BLaER1 (cell line): ENCODE data around the gene PHEX.

Source experiments
- H3K27ac ChIP-seq: shearing (Covaris generic); formaldehyde crosslinking; 2 replicates; pipeline ENCODE4 v1.8.1; 2022
- H3K27me3 ChIP-seq: shearing (Covaris generic); formaldehyde crosslinking; 2 replicates; pipeline ENCODE4 v1.8.1; 2022
- H3K36me3 ChIP-seq: shearing (Covaris generic); formaldehyde crosslinking; 2 replicates; pipeline ENCODE4 v1.8.1; 2022
- H3K4me1 ChIP-seq: shearing (Covaris generic); formaldehyde crosslinking; 2 replicates; pipeline ENCODE4 v1.8.1; 2022
- H3K4me2 ChIP-seq: shearing (Covaris generic); formaldehyde crosslinking; 2 replicates; pipeline ENCODE4 v1.8.1; 2022
- H3K4me3 ChIP-seq: shearing (Covaris generic); formaldehyde crosslinking; 2 replicates; pipeline ENCODE4 v1.8.1; 2022
- H3K9ac ChIP-seq: shearing (Covaris generic); formaldehyde crosslinking; 2 replicates; pipeline ENCODE4 v1.8.1; 2022
- H3K9me3 ChIP-seq: shearing (Covaris generic); formaldehyde crosslinking; 2 replicates; pipeline ENCODE4 v1.8.1; 2022
- H4K20me1 ChIP-seq: shearing (Covaris generic); formaldehyde crosslinking; 2 replicates; pipeline ENCODE4 v1.8.1; 2022
- Cebpa-rat ChIP-seq: shearing (Covaris generic); IDR thresholded peaks from 2 replicates; pipeline ENCODE4 v1.8.1; 2022

Gene PHEX

DNA sequence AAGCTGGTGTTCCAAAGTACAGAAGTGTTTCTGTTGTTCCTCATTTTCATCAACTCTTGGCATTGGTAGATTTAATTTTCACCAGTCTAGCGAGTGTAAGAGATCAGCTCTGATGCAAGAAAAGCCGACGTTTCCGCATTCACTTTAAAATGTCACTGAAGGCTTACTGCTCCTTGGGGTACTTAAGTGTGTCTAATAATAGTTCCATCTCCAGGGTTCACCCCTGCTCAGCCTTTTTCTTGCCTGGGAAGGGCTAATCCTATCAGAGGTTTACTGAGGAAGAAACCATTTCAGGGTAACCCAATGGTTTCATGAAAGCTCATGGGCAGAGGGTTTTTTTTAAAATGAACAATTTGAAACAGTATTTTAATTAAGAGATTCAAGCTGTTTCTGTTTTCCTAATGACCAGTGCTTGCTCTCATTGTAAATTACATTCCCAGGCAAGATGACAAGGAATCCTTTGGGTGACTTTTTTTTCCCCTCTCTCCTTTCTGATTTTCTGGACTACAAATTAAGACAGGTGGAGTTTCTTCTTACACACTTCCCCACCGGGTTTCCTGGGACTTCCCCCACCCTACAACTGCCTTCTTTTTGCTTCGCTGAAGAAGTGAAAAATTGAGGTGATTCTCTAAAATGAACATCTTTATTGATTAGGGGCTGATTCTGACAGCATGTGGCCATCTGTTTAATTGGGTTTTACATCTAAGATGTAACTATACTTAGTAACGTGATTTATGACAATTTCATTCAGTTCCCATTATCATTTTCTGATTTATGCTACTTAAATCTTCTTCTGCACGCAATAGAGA lies 161.9 kb downstream of the PHEX start:
- Histone ChIP-seq H3K4me2 (peak overlapping the region; percentile 13; the same call in 1 of the 2 replicates), H4K20me1 (no peaks in the 10 kb centered on the region), H3K4me1 (peaks cover 7% of the 10 kb centered on the region), H3K27ac (no peak overlapping the region), H3K9me3 (peaks cover 9% of the 10 kb centered on the region), H3K36me3 (no peaks in the 10 kb centered on the region), H3K9ac (no peak overlapping the region), H3K4me3 (no peak overlapping the region), H3K27me3 (no peaks in the 10 kb centered on the region)
- no peak for TF ChIP-seq Cebpa-rat

DNA sequence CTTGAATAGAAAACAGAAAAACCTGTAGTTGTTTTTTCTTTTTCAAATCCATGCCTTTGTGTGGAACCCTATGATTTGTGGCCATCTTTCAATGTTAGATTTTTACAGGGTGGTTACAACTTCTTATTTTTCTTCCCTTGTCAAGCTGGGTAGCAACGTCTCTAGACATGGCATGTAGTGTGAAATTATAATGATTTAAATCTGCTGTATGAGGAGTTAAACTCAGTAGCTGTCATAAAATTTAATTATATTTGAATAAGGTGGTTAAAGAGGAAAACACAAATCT lies 162.5 kb downstream of the PHEX start:
- no peak for TF ChIP-seq Cebpa-rat
- Histone ChIP-seq H3K4me1 (peaks cover 7% of the 10 kb centered on the region), H3K27me3 (no peaks in the 10 kb centered on the region), H3K27ac (no peak overlapping the region), H3K9me3 (peaks cover 15% of the 10 kb centered on the region), H3K36me3 (no peaks in the 10 kb centered on the region), H4K20me1 (no peaks in the 10 kb centered on the region), H3K4me3 (no peak overlapping the region), H3K4me2 (no peak overlapping the region), H3K9ac (no peak overlapping the region)

DNA sequence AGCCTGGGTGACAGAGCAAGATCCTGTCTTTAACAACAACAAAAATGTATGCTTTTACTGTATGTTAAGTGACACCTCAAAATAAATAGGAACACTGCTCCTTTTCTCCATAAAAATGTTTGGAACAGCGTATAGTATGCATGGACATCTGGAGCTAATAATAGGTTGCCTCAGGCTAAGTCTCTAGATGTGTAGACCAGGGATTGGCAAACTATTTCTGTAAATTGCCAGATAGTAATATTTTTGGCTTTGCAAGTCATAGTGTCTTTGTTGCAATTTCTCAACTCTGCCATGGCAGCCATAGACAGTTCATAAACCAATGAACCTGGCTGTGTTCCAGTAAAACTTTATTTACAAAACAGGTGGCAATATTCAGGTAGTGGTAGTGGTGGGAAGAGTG lies 164.0 kb downstream of the PHEX start:
- H4K20me1 ChIP-seq = no peaks in the 10 kb centered on the region
- no peak overlapping the region for H3K4me3 ChIP-seq
- no peaks in the 10 kb centered on the region for H3K36me3 ChIP-seq
- H3K9me3 ChIP-seq = peaks cover 15% of the 10 kb centered on the region
- H3K27me3 ChIP-seq = no peaks in the 10 kb centered on the region
- no peak overlapping the region for H3K9ac ChIP-seq
- peaks cover 7% of the 10 kb centered on the region for H3K4me1 ChIP-seq
- H3K27ac ChIP-seq = no peak overlapping the region
- no peak overlapping the region for H3K4me2 ChIP-seq
- no peak for TF ChIP-seq Cebpa-rat

DNA sequence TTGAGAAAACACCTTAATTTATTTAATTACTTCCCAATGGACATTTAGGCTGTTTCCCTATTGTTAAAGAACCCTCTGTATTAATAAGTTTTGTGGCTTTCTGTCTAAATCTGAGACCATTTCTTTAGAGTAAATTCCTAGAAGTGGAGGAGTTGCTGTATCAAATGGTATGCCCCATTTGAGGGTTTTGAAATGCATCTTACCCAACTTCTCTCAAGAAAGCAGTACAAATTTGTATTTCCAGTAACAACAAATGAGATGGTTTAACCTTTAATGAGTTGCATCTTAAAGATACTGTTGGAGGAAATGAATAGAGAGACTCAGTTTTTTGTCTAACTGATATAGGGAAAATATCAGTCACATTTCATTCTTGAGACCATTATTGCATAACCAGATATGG lies 170.1 kb downstream of the PHEX start:
- no peaks in the 10 kb centered on the region for H3K36me3 ChIP-seq
- no peaks in the 10 kb centered on the region for H4K20me1 ChIP-seq
- no peak overlapping the region for H3K9ac ChIP-seq
- H3K4me1 ChIP-seq = no peaks in the 10 kb centered on the region
- H3K9me3 ChIP-seq = peaks cover 15% of the 10 kb centered on the region
- no peaks in the 10 kb centered on the region for H3K27me3 ChIP-seq
- H3K4me3 ChIP-seq = no peak overlapping the region
- no peak; the same call in 1 of the 2 replicates for TF ChIP-seq Cebpa-rat
- H3K4me2 ChIP-seq = no peak overlapping the region
- H3K27ac ChIP-seq = no peak overlapping the region

DNA sequence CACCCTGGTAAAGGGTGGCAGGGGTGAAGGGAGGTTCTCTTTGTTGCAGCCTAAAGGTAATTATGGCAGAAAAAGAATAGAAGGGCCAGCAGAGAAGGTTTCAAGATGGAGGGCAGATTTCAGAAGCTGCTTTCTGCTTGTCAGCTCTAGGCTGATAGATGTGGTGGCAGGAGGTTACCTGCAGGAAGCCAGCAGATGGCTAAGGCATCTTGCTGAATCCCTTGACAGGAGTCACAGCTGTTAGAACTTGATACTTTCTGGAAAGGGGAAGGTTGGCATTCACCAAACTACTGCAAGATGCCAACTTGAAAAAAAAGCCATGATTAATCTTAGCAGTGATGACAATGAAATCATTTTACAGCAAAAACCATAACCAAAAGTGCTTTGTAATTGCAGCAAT lies 171.1 kb downstream of the PHEX start:
- H3K36me3 ChIP-seq = no peaks in the 10 kb centered on the region
- TF ChIP-seq Cebpa-rat = no peak
- H3K4me1 ChIP-seq = no peaks in the 10 kb centered on the region
- H3K4me3 ChIP-seq = no peak overlapping the region
- H3K27me3 ChIP-seq = no peaks in the 10 kb centered on the region
- H3K27ac ChIP-seq = no peak overlapping the region
- H3K4me2 ChIP-seq = no peak overlapping the region
- H3K9me3 ChIP-seq = peaks cover 14% of the 10 kb centered on the region
- no peaks in the 10 kb centered on the region for H4K20me1 ChIP-seq
- H3K9ac ChIP-seq = no peak overlapping the region

DNA sequence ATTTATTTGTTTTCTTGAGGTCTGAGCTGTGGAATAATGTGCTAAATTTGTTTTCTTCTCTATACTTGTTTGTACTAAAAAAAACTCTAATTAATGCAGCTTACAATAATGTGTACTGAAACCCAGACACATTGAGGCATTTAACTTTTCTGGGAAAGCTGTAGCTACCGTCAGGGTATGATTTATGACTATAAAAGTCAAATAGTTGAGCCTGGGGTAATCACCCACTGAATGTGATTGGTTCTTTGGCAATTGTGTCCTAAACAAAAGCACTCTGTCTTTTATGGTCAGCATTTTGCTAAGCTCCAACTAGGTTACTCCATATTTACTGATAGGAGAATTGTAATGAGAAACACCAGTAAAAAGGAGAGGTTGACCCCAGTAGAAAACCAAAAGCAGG lies 174.7 kb downstream of the PHEX start:
- Histone ChIP-seq H3K36me3 (no peaks in the 10 kb centered on the region), H3K27ac (no peak overlapping the region), H3K27me3 (no peaks in the 10 kb centered on the region), H4K20me1 (no peaks in the 10 kb centered on the region), H3K9ac (no peak overlapping the region), H3K4me3 (no peak overlapping the region), H3K4me2 (no peak overlapping the region), H3K4me1 (no peaks in the 10 kb centered on the region), H3K9me3 (peaks cover 3% of the 10 kb centered on the region)
- no peak for TF ChIP-seq Cebpa-rat

DNA sequence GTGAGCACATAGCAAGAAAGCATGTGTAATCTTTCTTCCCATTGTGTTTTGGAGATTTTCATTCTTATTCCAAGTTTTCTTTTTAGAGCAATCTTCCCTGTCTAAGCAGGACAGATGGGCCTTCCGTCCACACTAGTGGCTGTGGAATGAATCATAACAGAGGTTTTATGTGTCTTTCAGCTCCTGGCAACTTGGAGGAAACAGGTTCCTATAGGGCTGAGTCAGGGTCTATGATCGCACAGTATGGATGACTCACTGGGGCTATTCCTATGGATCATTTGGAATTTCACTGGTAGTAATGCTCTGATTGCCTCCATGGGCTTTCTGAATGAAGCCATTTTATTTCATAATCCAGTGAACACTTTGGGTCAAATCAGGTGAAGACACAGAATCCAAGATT lies 188.8 kb downstream of the PHEX start:
- no peaks in the 10 kb centered on the region for H4K20me1 ChIP-seq
- H3K4me2 ChIP-seq = no peak overlapping the region
- H3K27me3 ChIP-seq = no peaks in the 10 kb centered on the region
- H3K9ac ChIP-seq = no peak overlapping the region
- H3K27ac ChIP-seq = no peak overlapping the region
- H3K4me1 ChIP-seq = no peaks in the 10 kb centered on the region
- no peak overlapping the region for H3K4me3 ChIP-seq
- no peaks in the 10 kb centered on the region for H3K9me3 ChIP-seq
- no peaks in the 10 kb centered on the region for H3K36me3 ChIP-seq
- TF ChIP-seq Cebpa-rat = no peak

DNA sequence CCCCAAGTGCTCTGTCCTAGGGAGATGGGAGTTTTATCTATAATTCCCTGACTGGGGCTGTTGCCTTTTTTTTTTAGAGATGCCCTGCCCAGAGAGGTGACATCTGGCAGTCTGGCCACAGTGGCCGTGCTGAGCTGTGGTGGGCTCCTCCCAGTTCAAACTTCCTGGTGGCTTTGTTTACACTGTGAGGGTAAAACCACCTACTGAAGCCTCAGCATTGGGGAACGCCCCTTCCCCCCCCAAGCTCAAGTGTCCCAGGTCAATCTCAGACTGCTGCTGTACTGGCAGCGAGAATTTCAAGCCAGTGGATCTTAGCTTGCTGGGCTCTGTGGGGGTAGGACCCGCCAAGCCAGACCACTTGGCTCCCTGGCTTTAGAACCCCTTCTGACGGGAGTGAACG lies 202.3 kb downstream of the PHEX start:
- Histone ChIP-seq H3K9me3 (peaks cover 24% of the 10 kb centered on the region), H3K4me1 (no peaks in the 10 kb centered on the region), H4K20me1 (no peaks in the 10 kb centered on the region), H3K36me3 (peaks cover 15% of the 10 kb centered on the region; the same call in 1 of the 2 replicates), H3K9ac (no peak overlapping the region), H3K4me2 (no peak overlapping the region), H3K4me3 (no peak overlapping the region), H3K27ac (no peak overlapping the region), H3K27me3 (no peaks in the 10 kb centered on the region)
- no peak for TF ChIP-seq Cebpa-rat

DNA sequence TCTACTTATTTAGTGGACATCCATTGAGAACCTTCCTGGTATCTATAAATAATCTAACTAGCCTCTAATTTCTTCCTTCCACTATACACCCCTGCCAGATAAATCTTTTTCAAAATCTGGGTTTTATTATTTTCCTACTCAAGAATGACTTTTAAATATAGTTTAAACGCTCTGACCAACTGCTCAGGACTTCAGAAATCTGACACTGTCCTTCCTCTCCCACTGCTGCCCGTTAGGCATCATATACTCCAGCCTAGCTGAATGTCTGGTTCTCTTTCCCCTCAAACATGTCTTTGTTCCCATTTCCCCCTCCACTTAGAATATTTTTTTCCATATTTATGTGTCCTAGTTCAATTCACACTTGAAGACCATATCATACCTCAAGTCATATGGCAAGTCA lies 205.4 kb downstream of the PHEX start:
- TF ChIP-seq Cebpa-rat = no peak
- Histone ChIP-seq H3K9ac (no peak overlapping the region), H3K4me1 (no peaks in the 10 kb centered on the region), H3K4me3 (no peak overlapping the region), H3K27me3 (no peaks in the 10 kb centered on the region), H3K27ac (no peak overlapping the region), H3K4me2 (no peak overlapping the region), H3K36me3 (peaks cover 15% of the 10 kb centered on the region; the same call in 1 of the 2 replicates), H4K20me1 (no peaks in the 10 kb centered on the region), H3K9me3 (peaks cover 24% of the 10 kb centered on the region)

DNA sequence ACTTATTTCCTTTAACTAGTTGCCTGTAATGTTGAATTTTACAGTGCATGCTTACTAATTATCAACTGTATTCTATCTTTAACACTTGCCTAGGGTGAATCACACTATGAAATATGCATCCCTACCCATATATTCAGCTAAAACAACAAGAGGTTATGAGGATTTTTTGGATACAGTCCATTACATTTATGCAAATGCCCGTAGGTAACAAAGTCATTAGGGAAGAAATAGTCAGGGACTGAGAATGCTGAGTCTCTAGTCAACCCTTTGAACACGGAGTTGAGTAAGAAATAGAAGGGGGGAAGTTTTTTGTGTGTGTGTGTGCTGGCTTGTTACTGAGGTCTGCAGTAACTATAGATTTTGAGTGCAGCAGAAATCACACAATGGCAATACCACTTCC lies 214.5 kb downstream of the PHEX start:
- Histone ChIP-seq H3K4me3 (no peak overlapping the region), H3K9me3 (no peaks in the 10 kb centered on the region), H3K27ac (no peak overlapping the region), H3K4me1 (no peaks in the 10 kb centered on the region), H4K20me1 (no peaks in the 10 kb centered on the region), H3K36me3 (no peaks in the 10 kb centered on the region), H3K9ac (no peak overlapping the region), H3K4me2 (no peak overlapping the region), H3K27me3 (no peaks in the 10 kb centered on the region)
- TF ChIP-seq Cebpa-rat = no peak

DNA sequence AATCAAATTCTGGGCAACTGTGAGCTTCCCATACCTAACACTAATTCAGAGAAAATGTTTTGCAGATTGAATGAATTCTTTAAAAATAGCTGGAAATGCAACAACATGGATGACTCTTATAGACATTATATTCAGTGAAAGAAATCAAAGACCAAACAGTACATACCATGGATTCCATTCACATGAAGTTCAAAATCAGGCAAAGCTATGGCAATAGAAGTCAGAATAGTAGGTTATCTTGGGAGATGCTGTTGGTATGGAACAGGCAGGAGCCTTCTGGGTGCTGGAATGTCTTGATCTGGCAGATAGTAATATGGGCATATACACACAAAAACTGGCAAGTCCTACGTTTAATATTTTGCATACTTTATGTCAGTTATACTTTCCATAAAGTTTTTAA lies 215.0 kb downstream of the PHEX start:
- no peak for TF ChIP-seq Cebpa-rat
- Histone ChIP-seq H3K36me3 (no peaks in the 10 kb centered on the region), H3K4me1 (no peaks in the 10 kb centered on the region), H3K4me2 (no peak overlapping the region), H3K27me3 (no peaks in the 10 kb centered on the region), H3K9ac (no peak overlapping the region), H3K27ac (no peak overlapping the region), H3K4me3 (no peak overlapping the region), H4K20me1 (no peaks in the 10 kb centered on the region), H3K9me3 (no peaks in the 10 kb centered on the region)
